ENCODE measurements around the gene ZNF618.
A peak's percentile ranks its signal among the peaks of the same experiment; 100 is the strongest.

Gene ZNF618, protein sequence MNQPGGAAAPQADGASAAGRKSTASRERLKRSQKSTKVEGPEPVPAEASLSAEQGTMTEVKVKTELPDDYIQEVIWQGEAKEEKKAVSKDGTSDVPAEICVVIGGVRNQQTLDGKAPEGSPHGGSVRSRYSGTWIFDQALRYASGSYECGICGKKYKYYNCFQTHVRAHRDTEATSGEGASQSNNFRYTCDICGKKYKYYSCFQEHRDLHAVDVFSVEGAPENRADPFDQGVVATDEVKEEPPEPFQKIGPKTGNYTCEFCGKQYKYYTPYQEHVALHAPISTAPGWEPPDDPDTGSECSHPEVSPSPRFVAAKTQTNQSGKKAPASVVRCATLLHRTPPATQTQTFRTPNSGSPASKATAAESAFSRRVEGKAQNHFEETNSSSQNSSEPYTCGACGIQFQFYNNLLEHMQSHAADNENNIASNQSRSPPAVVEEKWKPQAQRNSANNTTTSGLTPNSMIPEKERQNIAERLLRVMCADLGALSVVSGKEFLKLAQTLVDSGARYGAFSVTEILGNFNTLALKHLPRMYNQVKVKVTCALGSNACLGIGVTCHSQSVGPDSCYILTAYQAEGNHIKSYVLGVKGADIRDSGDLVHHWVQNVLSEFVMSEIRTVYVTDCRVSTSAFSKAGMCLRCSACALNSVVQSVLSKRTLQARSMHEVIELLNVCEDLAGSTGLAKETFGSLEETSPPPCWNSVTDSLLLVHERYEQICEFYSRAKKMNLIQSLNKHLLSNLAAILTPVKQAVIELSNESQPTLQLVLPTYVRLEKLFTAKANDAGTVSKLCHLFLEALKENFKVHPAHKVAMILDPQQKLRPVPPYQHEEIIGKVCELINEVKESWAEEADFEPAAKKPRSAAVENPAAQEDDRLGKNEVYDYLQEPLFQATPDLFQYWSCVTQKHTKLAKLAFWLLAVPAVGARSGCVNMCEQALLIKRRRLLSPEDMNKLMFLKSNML

GRCh38 chr9:113876151-113876992 is at the start of gene ZNF618:
Gene ZNF618 (plus strand): TSS chr9:113876309. CDS start chr9:113876381, 72 bp downstream.
- peak; percentile 71 for DNase-seq

- DNase-seq, result no peak
Observed at GRCh38 chr9:113828221-113828620, 47.9 kb upstream of the ZNF618 start.

- DNase-seq, result no peak
Observed at GRCh38 chr9:113837334-113837733, 38.8 kb upstream of the ZNF618 start.

- no peak for DNase-seq
Observed at GRCh38 chr9:113842086-113842485, 34.0 kb upstream of the ZNF618 start.

DNA sequence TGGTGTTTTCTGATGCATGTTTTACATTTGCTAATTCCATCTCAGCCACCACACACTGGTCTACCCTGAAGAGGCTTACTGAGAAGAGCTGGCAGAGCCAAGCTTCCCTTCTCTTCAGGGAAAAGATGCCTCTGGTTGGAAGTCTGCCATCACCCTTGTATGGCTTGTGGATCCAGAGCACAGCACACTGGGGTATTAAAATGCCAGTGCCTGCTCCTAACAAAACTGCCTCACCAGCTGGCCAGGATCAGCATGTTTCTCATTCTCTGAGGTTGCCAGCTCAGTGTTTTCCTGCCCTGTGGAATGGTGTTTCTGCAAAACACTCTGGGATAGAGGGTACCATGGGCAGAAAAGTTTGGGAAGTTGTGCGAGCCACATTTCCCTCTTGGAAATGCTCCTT is 31.6 kb upstream of the ZNF618 start:
- DNase-seq, result no peak

GRCh38 chr9:113851359-113851758 is 24.8 kb upstream of the ZNF618 start:
- no peak for DNase-seq

DNA sequence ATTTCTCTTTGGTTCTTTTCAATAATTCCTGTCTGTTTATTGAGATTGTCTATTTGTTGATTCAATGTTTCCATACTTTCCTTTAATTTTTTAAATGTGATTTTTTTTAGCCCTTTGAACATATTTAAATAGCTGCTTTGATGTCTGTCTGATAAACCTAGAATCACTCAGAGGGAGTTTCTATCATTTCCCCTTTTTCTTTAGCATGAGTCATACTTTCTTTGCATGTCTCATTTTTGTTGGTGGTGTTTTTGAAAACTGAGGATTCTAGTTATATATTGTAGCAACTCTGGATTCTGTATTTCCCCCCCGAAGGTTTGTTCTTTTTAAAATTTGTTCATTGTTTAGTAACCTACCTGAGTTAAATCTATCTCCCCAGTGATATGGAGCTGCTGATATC is 24.2 kb upstream of the ZNF618 start:
- DNase-seq, result peak; percentile 50

DNA sequence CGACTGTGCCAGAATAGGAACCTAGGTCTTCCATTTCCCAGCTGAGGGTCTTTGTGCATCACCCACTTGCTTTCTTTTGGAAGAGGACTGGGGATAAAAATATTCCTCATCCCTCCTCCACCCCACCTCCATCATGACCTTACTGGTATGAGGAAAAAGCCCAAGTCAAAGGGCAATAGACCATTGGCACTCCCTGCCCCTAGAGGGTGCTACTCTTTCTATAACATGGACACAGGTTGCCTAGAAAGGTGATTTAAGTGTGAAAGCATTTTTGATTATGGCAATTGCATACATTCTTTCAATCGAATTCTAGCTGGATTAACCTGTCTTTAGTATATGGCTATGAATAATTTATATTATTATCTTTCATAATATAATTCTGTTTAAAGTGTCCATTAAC is 22.8 kb upstream of the ZNF618 start:
- peak; percentile 47 for DNase-seq

DNA sequence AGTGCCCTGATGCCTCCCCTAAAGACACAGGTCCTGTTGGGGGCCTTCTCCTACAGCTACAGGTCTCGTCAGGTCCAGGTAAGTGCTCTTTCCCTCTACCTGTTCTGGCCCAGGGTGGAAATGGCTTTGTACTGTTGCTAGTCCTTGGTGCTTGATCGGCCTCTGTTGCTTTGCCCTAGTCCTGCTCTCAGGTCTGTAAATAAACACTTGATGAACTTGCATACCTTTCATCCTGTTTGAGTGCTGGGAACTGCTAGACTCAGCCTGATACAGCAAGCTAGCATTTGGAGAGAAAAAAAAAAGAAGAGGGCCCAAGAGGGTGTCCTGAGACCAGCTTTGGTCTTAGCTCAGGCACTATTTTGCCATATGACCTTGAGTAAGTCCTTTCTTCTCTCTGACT is 21.8 kb upstream of the ZNF618 start:
- no peak for DNase-seq

DNA sequence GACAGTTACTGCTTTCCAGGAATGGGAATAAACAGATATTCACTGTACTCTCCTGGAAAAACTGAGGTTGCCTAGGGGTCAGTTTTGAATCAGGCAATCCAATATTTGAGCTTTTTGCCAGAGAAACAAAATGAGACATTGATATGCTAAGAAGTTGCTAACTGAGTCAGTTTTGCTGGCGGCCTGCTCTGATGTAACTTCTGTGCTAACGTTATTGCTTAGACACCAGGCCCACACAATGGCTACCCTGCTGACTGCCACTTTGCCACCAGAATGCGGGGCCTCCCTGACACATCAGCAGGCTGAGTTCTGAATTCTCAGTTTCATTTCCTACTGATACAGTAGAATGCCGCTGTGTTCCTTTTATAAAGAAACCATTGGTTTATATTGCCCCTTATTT is 18.2 kb upstream of the ZNF618 start:
- DNase-seq, result no peak

DNA sequence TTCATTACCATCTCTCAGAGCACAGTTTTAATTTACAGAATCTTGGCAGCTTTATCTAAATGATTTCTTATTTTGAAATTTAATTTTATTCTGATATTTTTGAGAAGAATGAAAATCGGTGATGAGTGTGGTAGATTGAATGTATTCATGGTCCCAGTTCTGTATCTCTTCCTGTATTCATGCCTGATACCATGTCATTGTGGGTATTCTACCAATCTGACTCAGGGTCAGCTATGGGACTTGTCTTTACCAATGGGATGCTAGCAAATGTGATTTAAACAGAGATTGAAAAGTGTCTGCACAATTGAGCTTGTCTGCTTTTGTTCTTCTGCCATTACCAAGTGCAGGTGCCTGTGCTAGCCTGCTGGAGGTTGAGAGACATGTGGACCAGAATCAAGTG is 17.8 kb upstream of the ZNF618 start:
- DNase-seq, result no peak

DNA sequence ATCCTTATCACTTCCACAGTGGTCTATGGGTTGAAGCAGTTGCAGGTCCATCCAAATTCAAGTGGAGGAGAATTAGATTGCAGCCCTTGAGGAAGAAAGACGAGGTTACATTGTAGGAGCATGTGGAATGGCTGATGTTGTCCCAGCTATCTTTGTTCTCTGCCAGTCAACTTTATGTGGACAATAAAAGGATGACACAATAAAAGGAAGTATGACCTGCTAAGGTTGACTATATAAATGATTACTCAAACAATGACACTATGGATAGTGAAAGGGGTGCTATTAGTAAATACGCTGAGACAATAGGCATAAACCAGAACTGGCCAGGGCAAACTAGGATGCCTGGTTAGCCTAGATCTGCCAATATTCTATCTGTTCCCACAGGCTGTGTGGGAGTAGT is 12.8 kb upstream of the ZNF618 start:
- no peak for DNase-seq

DNA sequence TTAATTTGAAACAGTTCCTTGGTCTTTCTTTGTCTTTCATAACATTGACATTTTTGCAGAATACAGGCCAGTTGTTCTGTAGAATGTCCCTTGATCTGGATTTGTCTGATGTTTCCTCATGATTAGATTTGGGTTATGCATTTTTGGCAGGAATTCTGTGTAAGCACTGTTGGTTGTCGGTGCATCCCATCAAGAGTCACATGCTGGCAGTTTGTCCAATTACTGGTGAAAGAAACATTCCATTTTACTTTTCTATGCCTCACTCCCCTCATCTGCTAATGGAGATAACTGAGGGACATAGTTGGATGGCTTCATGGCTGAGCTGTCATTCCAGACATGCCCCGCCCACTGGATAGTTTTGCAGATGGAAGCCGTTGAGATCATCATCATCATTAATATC is 7.6 kb upstream of the ZNF618 start:
- no peak for DNase-seq

DNA sequence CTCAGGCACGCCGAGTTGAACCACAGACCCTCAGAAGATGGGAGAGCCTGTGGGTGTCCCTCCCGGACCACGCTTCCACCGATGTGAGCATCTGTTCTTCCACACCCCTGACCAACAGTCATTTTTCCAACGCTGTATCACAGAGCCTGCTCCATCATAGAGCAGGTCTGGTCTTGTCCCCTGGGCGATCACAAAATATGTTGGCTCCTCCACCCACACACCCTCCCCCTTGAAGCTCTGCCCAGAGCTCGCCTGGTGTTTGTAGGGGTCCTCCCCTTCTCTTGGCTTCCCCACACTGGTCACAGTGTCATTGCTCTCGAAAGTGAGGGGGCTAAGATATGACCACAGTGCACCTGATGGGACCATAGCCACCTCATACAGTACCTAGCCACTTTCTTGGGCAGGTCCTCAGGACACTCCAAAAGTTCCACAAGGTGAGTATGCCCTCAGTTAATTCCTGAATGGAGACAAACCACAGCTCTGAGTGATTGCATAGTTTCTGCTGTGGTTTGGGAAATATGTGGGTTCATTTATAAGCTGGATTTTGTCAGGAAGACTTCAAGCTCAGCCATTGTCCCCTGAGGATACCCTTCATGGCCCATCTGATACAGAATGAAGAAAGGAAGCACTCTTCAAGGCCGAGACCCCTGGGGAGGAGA is 3.5 kb upstream of the ZNF618 start:
- no peak for DNase-seq

- no peak for DNase-seq
Observed at GRCh38 chr9:113873446-113873845, 2.7 kb upstream of the ZNF618 start.

- no peak for DNase-seq
Observed at GRCh38 chr9:113873926-113874325, 2.2 kb upstream of the ZNF618 start.

GRCh38 chr9:113875459-113876150 is 504 bp upstream of the ZNF618 start:
- peak; percentile 63 for DNase-seq

DNA sequence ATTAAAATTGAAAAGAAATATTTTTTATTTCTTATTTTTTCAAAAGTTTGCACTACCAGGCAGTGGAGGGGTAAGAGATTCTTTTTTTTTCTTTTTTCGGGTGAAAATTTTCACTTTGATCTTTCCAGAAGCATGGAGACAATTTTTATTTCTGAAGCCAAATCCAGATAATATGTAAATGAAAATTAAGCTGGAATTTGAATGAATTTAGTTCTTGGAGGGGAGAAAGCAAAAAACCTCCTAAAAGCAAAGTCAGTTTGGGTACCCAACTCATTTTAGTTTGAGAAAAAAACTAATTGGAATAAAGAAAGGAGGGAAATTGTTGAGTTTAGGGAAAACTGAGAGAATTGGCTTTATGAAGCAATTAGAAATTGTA is 872 bp downstream of the ZNF618 start:
- DNase-seq, result no peak

GRCh38 chr9:113879318-113879717 is 3.2 kb downstream of the ZNF618 start:
- peak; percentile 53 for DNase-seq

DNA sequence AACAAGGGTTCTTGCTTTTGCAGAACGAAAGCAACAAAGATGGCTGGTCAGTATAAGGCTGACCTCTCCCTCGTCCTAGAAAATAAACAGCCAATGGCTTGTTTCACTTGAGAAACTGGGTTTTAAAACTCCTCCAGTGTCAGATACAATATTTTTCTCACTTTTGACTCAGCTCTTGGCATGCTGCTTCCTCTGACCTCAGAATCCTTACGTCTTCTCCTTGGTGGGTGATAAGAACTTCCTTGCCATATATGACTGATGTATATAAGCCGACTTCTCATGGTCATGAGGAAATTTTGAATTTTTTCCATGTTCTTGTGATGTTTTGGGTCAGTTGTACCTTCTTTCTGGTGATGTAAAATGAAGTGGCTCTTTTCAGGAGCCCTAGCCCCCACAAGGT is 3.8 kb downstream of the ZNF618 start:
- peak; percentile 21 for DNase-seq

DNA sequence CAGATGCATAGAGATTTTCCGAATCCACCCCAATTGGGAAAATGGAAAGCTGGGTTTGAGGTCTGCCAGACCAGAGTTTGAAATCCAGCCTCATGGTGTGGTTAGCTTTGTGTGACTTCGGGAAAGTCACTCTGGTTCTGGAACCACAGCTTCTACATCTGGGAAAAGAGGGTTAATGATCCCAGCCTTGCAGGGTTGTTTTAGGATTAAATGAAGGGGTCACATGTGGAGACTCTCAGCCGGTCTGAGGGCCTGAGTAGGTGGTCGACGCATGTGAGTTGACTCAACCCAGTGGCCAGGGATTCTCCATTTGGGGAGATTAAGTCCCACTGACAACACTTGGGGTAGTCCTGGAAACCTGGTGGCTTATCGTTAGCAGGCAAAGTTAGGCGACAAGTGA is 6.1 kb downstream of the ZNF618 start:
- no peak for DNase-seq

DNA sequence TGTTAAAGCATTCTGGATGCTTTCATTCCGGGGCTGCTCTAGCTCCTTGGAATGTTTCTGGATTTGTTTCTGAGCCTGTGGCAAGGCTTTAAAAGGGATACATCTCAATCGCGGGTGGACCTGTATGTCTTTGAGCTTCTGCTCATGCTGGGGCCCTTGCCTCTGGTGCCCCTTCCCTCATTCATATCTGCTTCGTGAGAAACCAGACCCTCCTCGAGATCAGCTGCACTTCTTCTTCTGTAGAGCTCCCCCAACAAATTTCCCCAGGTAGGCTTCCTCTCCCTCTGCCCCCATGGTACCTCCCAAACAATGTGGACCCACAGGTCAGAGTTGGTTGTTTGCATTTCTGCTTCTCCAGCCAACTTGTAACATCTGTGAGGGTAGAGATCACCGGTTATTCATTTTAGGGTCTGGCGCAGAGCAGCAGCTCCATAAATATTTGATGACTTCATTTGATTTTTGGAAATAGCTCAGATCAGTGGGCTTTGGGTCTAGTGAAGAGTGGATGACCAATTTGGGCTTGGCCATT is 6.6 kb downstream of the ZNF618 start:
- DNase-seq, result no peak
